Activated T-cell treated with anti-CD3 and anti-CD28 coated beads for 4 hours (primary cell): Measurements from ENCODE around the gene ATP9A.

ENCODE experiments used
- DNase-seq: peaks from one replicate; pipeline ENCODE4 v3.0.0-alpha.2; 2020

ATP9A gene

DNA sequence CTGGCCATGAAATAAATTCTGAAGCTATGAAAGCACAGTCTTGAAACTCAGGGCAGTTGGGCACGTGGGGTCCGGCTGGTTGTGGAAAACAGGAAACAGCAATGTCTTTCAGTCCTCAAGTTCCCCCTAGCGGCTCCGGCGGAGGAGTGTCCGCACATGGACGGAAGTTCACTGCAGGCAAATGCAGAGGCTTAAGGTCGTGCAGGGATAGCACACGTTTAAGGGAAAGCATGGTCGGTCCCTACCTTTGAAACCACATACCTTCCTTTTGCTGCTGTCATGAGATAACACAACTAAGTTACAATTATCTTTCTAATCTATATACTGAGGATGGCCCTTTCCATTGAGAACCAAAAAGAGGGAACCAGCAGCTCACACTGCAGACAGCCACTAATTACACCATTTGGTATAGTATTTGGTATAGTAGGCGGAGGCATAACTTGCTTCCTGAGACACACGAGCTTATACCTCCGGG is 173.1 kb downstream of the ATP9A start:
- DNase-seq: peak; percentile 62

DNA sequence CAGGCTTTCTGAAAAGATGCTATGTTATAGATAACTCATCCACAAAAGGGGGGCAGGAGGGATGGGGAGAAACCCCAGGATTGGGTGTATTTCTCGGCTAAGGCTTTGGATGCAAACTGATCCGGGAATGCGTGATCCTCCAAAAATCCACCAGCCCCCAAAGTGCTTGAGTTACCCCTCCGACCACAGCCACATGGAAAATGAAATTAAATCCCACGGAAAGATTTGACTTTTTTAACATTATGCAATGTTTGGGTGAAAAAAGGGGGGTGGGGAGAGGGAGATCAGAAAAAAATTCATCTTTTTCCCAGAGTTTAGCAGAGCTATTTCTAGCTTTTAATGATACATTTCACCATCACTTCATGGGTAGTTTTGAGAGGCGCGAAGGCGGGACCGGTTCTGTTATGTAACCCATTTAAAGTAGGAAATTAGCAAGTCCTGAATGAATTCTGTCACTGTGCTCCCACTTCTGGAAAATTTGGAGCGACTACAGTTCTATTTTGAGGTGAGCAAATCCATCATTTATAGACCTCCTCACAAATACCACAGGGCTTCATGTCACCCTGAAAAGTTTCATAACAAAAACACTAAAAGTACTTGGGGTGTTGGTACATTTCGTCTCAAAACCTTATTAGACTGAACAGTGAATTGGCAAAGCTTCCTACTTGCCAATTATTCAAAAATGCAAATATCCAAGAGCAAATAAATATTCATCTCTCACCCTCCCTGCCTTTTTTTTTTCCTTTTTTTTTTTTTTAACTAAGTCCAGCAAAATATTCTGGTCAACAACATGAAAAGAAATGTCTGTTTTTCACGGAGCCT is 173.7 kb downstream of the ATP9A start:
- DNase-seq: no peak

DNA sequence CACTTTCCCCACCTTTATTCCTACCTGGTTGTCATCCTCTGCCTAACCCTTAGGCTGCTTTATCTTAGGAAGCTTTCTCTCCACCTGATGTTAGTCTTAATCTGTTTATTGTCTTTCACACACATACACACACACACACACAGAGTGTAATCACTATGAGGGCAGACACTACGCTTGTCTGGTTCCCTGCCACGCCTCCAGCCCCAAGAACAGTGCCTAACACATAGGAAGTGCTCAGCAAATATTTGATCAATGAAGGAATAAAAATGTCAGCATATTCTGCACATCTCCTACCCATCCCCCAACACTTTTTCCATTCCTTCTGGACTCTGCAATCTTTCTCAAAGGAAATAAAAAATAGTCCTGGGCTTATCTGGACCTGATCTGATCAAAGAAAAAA is 174.6 kb downstream of the ATP9A start:
- no peak for DNase-seq

- no peak for DNase-seq
These were observed 175.6 kb downstream of the ATP9A start for GRCh38 chr20:51592564-51592963.

GRCh38 chr20:51591871-51592270 is 176.3 kb downstream of the ATP9A start:
- no peak for DNase-seq

DNA sequence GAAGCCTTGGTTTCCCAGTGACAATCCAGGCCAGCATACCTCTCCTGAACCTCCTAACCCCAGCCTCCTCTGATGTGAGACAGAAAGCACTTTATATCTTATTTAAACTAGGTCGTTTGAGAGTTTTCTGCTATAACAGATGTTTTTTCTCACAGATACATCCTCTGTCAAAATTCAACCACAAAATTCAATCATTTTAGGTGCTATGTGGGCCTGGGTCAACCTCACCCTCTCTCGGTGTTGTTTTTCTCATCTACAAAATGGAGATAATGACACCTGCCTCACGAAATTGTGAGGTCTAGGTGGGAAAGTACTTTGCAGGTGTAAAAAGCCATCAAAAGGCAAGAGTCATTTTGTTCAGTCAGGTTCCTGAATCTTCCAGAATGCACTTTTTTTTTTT is 179.4 kb downstream of the ATP9A start:
- DNase-seq: no peak

- DNase-seq: no peak
These were observed 181.0 kb downstream of the ATP9A start for GRCh38 chr20:51587145-51587544.

- no peak for DNase-seq
These were observed 182.2 kb downstream of the ATP9A start for GRCh38 chr20:51586005-51586440.

DNA sequence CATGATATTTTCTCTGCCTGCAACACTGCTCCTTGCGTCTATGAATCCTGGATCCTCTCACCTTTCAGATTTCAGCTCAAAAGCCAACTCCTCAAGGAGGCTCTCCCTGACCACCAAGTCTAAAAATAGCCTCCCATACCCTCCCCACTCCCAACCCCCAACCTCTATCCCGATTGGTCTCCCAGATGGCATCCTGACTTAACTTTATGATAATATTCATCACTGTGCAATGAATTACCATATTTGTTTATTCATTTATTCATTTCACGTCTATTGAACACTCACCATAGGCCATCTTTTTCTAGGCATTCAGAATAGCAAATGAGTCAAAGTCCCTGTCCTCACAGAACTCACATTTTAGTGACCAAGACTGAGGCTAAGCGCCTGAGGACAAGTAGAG is 183.0 kb downstream of the ATP9A start:
- DNase-seq: no peak

GRCh38 chr20:51584737-51585136 is 183.5 kb downstream of the ATP9A start:
- DNase-seq: no peak

DNA sequence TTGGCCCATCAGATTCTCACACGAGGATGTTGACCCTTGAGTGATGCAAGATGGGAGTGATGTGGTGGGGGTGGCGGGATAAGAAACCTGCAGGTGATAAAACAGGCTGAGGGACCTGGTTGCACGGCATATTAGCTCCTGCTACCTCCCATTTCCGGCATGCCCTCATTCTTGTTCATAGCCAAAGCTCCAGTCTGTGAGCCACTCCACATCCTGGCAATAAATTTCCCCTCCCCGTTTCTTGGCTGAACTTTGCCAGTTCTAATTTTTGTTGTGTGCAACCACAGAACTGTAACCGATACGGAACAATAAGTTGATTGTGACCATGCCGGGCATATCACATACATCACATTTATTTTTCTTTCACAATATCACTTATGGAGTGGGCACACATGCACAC is 184.1 kb downstream of the ATP9A start:
- DNase-seq: no peak

DNA sequence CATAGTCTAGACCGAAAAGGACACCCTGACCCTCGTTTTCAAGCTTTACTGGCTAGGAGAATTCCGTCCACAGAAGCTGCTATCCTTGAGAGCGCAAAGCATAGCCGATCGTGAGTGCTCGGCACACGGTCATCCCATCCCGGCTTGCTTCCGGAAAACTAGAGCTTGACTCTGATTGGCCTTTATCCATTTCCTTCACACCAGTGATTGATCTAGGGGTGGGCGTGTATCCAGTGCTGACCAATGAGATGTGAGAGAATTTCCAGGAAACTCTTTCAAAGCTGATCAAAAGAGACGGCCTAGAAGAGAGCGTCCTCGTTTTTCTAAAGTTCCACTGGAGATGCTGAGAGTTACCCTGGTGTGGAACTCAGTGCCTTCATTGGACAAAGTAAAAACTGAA is 184.7 kb downstream of the ATP9A start:
- no peak for DNase-seq

- DNase-seq: no peak
These were observed 185.1 kb downstream of the ATP9A start for GRCh38 chr20:51583073-51583472.

DNA sequence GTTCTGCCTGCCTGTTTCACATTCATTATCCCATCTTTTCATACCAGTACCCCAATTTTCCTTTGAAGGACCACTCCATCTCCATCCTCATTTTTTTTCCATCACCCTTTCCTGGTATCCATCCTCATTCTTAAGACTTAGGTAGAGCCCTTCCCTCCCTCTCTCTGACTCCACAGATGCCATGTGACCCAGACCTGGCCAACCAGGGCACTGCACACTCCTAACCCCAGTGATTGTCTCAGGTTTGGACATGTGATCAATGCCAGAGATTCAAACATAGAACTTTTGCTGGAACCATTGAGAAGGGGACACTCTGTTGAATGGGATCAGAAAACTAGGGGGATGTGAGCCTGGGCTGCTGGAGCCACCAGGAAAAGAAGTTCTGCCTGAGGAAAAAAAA is 186.6 kb downstream of the ATP9A start:
- no peak for DNase-seq

- DNase-seq: no peak
These were observed 189.1 kb downstream of the ATP9A start for GRCh38 chr20:51579137-51579536.

GRCh38 chr20:51578145-51578459 is 190.1 kb downstream of the ATP9A start:
- no peak for DNase-seq

DNA sequence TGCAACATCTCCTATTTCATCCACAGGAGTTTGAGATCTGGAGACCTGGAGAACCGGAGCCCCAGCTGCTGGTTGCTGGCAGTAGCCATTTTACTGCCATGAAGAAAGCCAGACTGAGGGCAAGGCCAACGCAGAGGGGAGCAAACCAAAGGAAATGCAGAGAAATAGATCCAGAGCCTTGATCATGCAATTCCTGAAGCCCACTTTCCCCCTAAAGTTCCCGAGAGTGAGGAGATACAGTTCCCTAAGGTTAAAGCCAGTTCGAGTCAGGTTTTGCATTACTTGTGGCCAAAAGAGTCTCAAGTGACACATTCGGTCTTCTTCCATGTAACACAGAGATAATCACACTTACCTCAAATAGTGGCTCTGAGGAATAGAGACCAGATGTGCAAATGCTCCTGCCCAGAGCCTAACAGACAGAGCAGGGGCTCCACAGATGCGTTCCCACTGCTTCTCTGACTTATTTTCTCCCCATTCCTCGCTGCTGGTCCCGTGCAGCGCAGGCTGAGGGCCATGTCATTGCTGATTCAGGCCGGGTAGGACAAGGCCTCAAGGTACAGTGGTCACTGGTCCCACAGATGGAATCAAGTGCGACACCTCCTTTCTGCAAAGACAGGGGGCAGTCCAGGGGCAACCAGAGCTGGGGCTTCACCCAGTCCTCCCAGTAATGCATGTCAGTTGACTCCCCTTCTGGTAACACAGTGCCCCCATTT is 190.6 kb downstream of the ATP9A start:
- no peak for DNase-seq

GRCh38 chr20:51575486-51575885 is 192.7 kb downstream of the ATP9A start:
- DNase-seq: no peak

DNA sequence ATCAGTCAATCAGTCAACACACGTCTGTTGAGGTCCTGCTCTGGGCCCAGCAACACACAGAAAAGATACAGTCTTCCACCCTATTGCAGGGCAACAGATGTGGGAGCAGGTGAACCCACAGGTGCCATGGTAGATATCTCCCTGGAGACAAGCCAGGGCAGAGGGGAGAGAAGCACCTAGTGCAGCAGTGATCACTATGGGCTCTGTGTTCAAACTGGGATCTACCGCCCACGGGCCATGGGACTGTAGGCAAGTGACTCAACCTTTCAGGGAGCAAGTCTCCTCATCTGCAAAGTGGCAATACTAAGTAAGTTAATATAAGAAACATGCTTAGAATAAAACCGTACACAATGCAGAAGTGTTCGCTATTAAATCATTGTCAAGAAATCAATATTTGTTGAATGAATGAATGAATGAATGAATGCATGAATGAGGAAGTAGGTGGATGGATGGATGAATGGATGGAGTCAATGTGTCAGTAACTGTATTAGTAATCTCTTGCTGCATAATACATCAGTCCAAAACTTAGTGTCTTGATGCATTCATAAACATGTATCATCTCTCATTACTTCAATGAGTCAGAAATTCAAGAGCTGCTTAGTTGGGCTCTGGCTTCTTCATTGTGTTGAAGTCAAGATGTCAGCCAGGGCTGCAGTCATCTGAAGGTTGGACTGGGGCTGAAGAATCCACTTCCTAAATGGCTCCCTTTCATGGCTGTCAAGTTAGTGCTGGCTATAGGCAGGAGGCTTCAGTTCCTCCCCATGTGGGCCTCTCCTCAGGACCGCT is 193.7 kb downstream of the ATP9A start:
- DNase-seq: no peak

- DNase-seq: no peak
These were observed 194.5 kb downstream of the ATP9A start for GRCh38 chr20:51573576-51574243.

DNA sequence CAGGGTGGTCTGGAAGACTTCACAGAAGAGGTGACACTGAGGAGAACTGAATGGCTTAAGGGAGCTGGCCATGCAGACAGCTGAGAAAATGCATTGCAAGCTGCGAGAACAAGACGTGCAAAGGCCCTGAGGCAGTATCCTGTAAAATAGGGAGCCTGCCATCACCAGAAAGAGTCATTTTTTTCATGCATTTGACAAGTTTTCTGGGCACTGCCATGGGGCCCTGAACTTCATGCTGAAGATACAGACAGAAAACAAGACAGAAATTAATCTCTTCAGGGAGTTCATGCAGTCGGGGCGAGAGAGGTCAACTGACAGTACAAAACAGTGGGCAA is 196.8 kb downstream of the ATP9A start:
- no peak for DNase-seq

DNA sequence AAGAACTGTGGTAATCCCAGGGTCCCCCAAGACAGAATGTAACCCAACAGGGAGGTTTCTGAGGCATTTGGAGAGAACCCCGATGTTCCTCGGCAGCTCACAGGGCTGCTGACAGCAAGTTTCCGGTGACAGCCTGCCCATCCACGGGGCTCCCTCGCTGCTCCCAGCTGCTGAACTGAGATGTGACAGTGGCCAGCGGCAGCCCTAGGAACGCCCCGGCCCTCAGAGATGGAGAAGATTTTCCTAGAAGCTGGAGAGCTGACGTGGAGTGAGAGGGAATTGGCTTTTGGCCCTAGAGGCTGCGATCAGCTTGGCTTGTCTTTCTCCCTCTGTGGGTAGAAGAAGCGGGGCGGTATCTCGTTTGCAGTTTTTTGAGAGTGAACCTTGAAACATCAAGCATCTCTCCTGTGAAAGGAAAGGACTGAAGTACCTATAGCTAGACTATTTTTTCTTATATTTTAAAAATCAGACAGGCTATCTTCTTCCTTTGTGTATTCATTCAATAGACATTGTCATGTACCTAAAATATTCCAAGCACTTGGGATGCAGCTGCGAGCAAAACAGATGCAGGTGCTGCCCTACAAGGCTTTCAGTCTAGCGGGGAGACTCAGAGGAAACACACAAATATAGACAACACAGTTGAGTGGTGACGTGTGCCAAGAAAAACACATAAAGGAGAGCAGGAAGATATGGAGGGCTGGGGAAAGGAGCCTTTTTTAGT is 197.3 kb downstream of the ATP9A start:
- DNase-seq: no peak
